Measurements from ENCODE around the gene EIF4G2.

EIF4G2 gene

DNA sequence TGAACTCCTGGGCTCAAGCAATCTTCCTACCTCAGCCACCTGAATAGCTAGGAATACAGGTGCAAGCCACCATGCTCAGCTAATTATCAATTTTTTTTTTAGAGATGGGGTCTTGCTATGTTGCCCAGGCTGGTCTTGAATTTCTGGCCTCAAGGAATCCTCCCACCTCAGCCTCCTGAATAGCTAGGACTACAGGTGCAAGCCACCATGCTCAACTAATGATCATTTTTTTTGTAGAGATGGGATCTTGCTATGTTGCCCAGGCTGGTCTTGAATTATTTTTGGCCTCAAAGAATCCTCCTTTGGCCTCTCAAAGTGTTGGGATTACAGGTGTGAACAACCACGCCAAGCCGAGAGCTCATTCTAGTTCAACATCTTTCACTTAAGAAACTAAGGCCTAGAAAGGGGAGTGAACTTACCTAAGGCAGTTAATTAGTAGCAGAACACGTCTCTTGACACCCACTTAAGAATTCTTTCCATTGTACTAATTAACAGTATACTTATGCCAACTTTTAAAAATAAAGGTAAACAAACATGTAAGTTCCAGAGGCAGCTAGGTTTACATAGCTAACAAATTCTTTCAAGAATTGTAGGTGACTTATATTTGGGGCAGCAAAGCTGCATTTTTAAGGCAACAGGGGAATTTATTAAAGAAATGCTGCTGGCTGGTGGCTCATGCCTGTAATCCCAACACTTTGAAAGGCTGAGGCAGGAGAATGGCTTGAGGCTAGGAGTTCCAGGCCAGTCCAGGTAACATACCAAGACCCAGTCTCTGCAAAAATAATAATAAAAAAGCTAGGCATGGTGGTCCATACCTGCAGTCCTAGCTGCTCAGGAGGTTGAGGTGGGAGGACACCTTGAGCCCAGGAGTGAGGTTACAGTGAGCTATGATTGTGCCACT is 39.5 kb upstream of the EIF4G2 start:
- POLR2A ChIA-PET, result interaction anchor here (0.9 to 2.1 kb wide), 3 partner anchors 10 to 44 kb away, joined by 3 to 11 read pairs (median 3); partner anchors contain the start of genes EIF4G2 and ZBED5
- CTCF ChIA-PET, result interaction anchor here (0.9 to 3.1 kb wide), 14 partner anchors 8 to 86 kb away, joined by 3 to 11 read pairs (median 3); partner anchors contain the start of gene ZBED5
- DNase-seq (ENCODE audit: extremely low spot score), result no peak
- TF ChIP-seq, protein P1, sequence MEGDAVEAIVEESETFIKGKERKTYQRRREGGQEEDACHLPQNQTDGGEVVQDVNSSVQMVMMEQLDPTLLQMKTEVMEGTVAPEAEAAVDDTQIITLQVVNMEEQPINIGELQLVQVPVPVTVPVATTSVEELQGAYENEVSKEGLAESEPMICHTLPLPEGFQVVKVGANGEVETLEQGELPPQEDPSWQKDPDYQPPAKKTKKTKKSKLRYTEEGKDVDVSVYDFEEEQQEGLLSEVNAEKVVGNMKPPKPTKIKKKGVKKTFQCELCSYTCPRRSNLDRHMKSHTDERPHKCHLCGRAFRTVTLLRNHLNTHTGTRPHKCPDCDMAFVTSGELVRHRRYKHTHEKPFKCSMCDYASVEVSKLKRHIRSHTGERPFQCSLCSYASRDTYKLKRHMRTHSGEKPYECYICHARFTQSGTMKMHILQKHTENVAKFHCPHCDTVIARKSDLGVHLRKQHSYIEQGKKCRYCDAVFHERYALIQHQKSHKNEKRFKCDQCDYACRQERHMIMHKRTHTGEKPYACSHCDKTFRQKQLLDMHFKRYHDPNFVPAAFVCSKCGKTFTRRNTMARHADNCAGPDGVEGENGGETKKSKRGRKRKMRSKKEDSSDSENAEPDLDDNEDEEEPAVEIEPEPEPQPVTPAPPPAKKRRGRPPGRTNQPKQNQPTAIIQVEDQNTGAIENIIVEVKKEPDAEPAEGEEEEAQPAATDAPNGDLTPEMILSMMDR (IDR thresholded peaks at IDR 0.05; ENCODE audit: control extremely low read depth, extremely low read depth, low read depth, missing control alignments), result no peak

DNA sequence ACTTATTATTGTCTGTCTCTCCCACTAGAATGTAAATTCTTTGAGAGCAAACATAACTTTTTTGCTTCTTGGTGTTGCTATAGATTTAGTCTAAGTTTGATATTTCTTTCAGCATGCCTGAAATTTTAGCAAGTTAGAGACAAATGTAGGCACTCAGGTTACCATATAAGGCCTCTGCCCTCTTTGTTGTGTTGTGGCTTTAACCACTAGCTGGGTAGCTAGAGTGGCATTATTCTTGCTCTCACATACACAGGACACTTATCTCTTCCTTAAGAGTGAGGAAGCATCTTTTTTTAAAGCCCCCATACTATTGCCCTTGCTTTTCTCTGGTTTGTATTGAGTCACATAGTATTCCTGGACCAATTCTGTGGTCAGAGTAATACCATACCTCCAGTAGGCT is 37.9 kb upstream of the EIF4G2 start:
- TF ChIP-seq, protein P1 (IDR thresholded peaks at IDR 0.05; ENCODE audit: control extremely low read depth, extremely low read depth, low read depth, missing control alignments), result no peak
- CTCF ChIA-PET, result interaction anchor here (1.0 to 3.1 kb wide), 5 partner anchors 11 to 38 kb away, joined by 3 to 11 read pairs (median 4); partner anchors contain the start of genes EIF4G2 and ZBED5
- no peak for DNase-seq (ENCODE audit: extremely low spot score)
- POLR2A ChIA-PET, result no interaction called here

DNA sequence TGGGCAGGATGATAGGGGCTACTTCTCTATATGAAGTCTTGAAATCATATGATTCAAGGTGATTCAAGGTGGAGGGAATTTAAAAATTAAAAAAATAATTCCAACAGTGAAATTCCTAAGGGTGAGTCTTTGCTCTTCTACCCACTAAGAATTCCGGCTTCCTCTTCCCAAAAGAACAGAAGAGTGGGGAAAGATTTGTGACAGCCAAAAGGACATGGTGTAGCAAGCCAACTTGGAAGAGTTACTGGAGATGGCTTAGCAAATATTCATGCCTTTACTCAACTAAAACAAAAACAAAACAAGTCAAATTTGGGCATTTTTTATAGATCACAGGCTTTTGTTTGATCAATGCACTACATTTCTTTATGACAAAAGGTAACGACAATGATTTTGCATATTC is 36.9 kb upstream of the EIF4G2 start:
- no peak for DNase-seq (ENCODE audit: extremely low spot score)
- ChIA-PET POLR2A (interaction anchor here (0.7 kb wide), 1 partner anchor 29 kb away, joined by 3 read pairs; no protein-coding TSS in a partner anchor), CTCF (interaction anchor here (1.0 to 1.9 kb wide), 3 partner anchors 14 to 53 kb away, joined by 3 to 5 read pairs (median 4); no protein-coding TSS in a partner anchor)
- TF ChIP-seq, protein P1 (IDR thresholded peaks at IDR 0.05; ENCODE audit: control extremely low read depth, extremely low read depth, low read depth, missing control alignments), result no peak

DNA sequence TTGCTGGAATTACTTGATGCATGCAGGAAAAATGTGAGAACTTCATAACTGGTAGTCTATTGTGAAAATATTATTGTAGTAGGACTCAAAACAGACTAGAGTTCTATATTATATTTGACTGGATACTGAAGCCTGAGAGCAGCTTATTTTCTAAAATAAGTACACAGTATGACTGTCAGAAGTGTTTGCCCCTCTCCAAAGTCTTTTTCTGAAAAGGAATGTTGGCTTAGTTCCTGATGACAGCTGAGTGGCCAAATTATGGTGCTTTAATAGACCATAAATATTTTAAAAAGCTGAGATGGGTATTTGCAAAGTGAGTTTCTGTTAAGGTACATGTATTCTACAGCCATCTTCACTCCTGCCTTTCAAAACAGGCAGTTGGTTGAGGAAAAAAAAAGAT is 36.1 kb upstream of the EIF4G2 start:
- TF ChIP-seq, protein P1 (IDR thresholded peaks at IDR 0.05; ENCODE audit: control extremely low read depth, extremely low read depth, low read depth, missing control alignments), result no peak
- DNase-seq (ENCODE audit: extremely low spot score), result no peak
- ChIA-PET CTCF (interaction anchor here (1.0 to 1.9 kb wide), 4 partner anchors 9 to 53 kb away, joined by 3 to 4 read pairs (median 3); no protein-coding TSS in a partner anchor), POLR2A (no interaction called here)

GRCh38 chr11:10844356-10844755 is 35.6 kb upstream of the EIF4G2 start:
- ChIA-PET CTCF (interaction anchor here (1.0 to 1.9 kb wide), 3 partner anchors 10 to 53 kb away, joined by 3 to 4 read pairs (median 3); no protein-coding TSS in a partner anchor), POLR2A (no interaction called here)

DNA sequence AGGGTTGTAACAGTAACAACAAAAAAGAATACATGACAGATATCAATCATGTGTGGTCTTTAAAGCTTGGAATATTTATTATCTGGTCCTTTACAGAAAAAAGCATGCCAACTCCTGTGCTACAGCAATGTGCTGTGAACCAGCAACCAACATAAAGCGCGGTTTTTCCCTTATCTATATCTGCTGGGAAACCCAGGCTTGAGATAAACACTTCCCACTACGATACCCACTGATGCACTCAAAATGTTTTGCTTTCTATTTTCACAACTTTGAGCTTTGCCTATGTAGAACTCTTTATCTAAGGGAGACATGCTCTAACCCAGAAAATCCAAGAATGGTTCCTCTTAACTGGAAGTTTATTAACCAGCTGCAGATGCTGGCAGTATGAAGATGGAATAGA is 30.2 kb upstream of the EIF4G2 start:
- no peak for DNase-seq (ENCODE audit: extremely low spot score)
- TF ChIP-seq, protein P1 (IDR thresholded peaks at IDR 0.05; ENCODE audit: control extremely low read depth, extremely low read depth, low read depth, missing control alignments), result no peak
- ChIA-PET CTCF (interaction anchor here (1.0 to 1.6 kb wide), 3 partner anchors 9 to 29 kb away, joined by 3 to 9 read pairs (median 3); partner anchors contain the start of gene EIF4G2), POLR2A (interaction anchor here (1.3 kb wide), 1 partner anchor 30 kb away, joined by 5 read pairs; the partner anchor contains the start of gene EIF4G2)

More at GRCh38 chr11:10844356-10844755, 35.6 kb upstream of the EIF4G2 start:
- TF ChIP-seq, protein P1 (IDR thresholded peaks at IDR 0.05; ENCODE audit: control extremely low read depth, extremely low read depth, low read depth, missing control alignments), result no peak
- DNase-seq (ENCODE audit: extremely low spot score), result no peak
